HG03439 (cell line): ENCODE measurements around the gene LRRC3.

Experiments used
- ATAC-seq: cut with Tn5 transposase; IDR thresholded peaks from one replicate; pipeline ENCODE4 v1.9.1; 2021; ENCODE audit warnings: mild to moderate bottlenecking, moderate library complexity; ENCODE audit not compliant: unreplicated experiment

The LRRC3 gene

DNA sequence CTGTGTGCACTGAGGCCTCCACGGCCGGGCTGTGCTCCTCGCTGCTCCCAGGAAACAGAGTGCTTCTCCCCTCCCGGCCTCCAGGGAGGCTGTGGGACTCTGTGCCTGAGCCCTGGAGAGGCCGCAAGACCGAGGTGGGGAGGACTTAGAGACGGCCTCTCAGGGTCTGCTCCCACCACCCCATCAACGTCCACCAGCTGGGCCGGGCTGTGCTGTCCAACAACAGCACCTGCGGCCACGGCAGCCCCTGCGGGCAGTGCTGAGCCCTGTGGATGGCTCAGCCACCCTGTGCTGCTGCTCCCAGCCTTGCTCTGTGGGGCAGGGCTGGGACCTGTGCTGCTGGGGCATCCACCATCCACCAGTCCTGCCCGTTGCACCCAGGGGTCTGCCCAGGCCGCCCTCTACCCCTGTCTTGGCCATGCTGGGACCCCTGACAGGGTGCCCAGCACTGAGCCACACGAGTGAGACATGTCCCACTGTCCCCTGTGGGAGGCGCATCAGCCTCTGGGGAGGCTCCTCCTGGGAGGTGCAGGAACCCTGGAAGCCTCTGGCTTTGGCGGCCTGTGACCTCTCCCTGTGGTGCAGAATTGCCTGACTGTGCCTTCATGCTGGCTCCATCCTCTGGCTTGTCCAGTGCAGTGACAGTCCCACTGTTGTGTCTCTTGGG is 31.2 kb upstream of the LRRC3 start:
- no peak for ATAC-seq

GRCh38 chr21:44424608-44425306 is 30.6 kb upstream of the LRRC3 start:
- no peak for ATAC-seq

- no peak for ATAC-seq
Measured at GRCh38 chr21:44425307-44425894, 29.9 kb upstream of the LRRC3 start.

- ATAC-seq = no peak
Measured at GRCh38 chr21:44425895-44426662, 29.2 kb upstream of the LRRC3 start.

DNA sequence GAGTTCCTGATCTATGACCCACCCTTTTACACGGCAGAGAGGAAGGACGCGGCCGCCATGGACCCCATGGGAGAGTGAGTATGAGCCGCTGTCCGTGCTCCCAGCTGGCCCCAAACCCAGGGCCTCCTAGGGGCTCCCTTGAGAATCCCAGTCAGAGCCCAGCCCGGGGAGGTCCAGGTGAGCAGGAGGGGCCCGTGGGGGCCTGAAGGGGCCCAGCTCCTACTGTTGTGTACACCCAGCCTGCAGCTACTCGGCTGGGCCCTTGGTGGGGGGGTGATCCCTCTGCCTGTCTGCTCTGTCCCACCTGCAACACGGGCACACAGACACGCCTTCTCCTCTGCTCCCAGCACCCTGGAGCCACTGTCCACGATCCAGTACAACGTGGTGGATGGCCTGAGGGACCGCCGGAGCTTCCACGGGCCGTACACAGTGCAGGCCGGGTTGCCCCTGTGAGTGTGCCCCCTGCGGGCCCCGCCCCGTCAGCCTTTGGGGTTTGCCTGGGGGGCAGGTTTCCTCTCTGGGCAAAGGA is 28.6 kb upstream of the LRRC3 start:
- ATAC-seq = no peak

DNA sequence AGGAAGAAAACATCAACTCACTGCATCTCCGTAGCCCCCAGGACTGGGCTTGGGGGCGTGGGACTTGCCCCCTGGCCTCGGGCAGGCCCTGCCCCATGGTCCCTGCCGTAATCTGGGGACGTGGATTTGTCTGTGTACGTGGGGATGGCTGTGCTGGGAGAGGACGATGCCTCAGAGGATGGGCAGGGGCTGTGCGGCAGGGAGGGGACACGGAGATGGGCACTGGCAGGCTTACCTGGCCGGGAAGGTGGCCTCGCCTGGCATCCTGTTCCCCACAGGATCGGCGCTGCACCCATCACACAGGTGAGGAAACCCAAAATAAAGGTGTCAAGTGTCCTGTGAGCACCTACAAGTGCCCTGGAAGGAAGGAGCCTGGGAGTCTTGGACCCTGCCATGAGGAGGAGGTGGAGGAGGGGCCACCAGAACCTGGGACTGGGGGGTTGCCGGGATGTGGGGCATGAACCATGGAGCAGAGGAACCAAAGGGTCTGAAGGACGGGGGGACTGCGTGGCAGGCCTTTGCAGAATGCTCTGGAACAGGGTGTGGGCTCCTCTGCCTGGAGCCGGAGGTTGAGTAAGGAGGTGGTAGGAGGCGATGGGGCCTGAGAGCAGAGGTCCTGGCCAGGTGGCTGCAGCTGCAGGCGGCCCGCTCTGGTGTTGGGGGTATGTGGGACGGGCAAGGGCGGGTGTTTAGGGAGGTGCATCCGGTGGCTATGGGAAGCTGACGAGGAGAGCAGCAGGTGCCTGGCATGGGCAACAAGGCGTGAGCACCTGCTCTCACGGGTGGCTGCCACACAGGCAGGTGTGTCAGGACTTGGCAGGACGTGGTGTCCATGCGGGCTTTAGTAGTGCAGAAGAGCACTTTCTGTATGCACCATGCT is 27.8 kb upstream of the LRRC3 start:
- ATAC-seq = no peak

- no peak for ATAC-seq
Measured at GRCh38 chr21:44428281-44428960, 26.9 kb upstream of the LRRC3 start.

GRCh38 chr21:44429894-44430293 is 25.4 kb upstream of the LRRC3 start:
- ATAC-seq = no peak

GRCh38 chr21:44431300-44431699 is 24.0 kb upstream of the LRRC3 start:
- no peak for ATAC-seq

DNA sequence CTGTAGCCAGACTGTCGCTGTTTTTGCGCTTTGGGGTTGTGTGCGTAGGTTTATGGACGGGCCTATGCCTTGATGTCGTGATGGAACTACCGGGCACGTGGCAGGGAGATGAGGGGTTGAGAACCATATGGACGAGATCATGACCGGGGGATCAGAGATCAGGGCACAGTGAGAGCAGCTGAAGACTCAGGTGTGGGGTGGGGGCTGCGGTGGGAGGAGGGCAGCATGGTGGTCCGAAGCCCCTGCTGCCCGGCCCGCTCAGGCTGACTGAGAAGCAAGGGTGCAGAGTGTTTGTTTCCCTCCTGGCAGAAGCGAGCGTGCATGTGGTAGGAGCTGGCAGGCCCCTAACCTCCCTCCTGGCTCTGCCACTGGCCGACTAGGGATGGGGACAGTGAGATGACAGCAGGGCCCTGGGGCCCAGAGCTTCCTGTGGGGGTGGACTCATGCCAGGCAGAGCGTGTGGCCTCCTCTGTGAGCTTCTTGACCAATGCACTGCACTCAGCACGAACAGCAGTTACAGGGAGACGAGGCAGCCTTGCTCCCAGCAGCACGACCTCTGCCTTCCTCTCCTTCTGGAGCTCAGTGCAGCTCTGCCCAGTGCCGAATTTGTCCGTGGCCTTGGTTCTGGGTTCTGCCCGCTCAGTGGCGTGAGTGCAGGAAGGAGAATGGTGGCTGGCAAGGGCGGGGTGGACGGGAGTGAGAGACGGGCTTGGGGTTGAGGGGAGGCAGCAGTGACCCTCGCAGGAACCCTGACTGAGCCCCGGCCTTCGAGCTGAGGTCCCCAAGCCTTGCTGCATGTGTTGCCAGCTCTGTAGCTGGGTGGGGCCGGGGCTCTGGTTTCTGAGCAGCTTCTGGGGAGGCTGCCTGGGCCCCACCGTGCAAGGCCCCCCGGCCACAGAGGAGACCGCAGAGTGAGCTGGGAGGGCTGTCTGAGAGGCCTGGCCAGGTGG is 22.2 kb upstream of the LRRC3 start:
- ATAC-seq = no peak

DNA sequence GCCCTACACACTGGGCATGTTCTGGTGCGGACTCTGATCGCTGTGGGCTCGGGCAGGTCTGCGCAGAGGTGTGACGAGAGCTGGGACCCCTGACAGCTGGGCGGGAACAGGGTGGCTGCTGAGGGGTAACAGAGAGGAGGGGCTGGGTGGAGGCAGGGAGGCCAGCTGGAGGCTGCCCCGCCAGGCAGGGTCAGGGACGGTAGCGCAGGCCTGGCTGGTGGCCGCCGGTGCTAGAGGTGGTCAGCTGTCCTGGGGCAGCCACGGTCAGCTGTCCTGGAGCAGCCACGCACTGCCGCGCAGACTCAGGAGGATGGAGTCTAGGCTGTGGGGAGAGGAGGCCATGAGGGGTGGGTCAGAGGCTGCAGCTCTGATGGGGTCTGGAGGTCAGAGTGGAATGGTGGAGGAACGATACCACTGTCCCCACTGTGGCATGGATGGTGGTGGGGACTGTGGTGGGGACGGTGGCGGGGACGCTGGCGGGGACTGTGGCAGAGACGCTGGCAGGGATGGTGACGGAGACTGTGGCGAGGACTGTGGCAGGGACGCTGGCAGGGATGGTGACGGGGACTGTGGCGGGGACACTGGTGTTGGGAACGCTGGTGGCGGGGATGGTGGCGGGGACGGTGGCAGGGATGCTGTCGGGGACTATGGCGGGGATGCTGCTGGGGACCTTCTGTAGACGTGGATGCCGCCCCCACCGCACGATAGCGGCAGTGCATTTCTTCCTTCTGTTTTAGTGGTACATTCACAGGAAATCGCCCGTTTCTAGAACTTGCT is 21.3 kb upstream of the LRRC3 start:
- no peak for ATAC-seq

GRCh38 chr21:44434568-44434925 is 20.8 kb upstream of the LRRC3 start:
- ATAC-seq = no peak

- no peak for ATAC-seq
Measured at GRCh38 chr21:44434936-44435635, 20.2 kb upstream of the LRRC3 start.

DNA sequence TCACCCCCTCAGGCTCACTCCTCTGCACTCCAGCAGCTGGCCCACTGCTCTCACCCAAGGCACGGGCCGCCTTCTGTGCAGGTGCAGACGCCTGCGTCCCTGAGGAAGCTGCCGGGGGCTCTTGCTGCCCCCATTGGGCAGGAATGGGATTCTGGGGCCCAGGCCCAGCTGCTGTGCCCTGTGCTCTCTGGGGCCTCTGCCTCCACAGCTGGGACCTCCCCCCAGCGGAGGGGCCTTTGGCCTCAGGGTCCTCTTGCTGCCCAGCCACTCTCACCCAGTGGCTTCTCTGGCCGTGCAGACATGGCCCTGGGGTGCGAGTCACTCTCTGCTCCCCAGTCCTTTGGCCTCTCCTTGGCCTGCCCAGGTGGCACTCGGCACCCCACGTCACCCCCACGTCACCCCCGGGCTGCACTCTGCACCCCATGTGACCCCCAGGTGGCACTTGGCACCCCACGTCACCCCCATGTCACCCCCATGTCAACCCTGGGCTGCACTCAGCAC is 19.1 kb upstream of the LRRC3 start:
- no peak for ATAC-seq

DNA sequence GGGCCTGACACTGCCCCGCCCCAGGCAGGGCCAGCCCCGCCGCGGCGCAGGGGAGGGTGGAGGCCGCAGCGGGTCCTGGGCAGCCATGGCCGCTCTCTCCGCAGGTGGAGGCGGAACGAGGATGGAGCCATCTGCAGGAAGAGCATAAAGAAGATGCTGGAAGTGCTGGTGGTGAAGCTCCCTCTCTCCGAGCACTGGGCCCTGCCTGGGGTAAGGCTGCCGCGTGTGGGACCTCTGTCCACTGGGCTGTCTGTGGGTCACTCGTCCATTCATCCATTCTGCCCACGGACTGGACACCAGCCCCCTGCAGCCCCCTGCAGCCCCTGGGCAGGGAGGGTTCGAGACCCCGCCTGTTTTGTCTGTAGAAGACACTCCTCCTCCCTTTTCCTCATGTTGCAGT is 18.4 kb upstream of the LRRC3 start:
- ATAC-seq = no peak

- no peak for ATAC-seq
Measured at GRCh38 chr21:44437371-44437695, 18.0 kb upstream of the LRRC3 start.

DNA sequence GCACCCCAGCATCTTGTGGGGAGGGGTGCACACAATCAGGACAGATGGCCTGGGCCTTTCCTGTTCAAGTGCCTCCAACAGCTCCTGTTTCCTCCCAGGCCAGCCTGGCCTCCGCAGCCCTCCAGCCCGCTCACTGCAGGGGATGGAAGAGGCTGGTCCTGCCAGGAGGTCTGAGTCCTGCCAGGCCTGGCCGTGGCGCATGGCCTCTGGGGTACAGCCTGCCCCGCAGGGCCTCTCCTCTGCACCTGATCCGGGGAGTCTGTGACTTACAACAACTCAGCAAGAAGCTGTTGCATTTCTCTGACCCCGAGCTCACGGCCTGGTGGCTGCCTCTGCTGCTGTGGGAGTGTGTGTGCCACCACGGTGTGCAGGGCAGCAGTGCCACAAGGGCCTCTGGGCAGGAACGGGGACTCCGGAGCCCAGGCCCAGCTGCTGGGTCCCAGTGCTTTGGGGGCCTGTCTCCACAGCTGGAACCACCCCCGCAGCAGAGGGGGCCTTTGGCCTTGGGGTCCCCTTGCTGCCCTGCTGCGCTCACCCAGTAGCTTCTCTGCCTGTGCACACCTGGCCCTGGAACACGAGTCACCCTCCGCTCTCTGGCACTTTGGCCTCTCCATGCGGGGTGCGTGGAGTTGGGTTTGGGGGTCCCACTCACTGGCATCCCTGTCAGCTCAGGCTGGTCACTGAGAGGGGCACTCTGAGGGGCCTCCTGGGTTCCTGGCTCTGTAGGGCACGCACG is 17.4 kb upstream of the LRRC3 start:
- ATAC-seq = no peak
